ENCODE data around the gene UTRN. TPM values are rescaled to one million over a fixed set of nuclear protein-coding genes. Genes with fewer than 3 reads are reported as not detected.

Gene UTRN
- total and polyA plus RNA-seq, 10 of the 15 experiments (the other 5 are each of a cell fraction or from before 2014, with no cell fraction given) = 1.6 to 52.6 (median 25.5) TPM

GRCh38 chr6:144284478-144284782 is 705 bp upstream of the UTRN start:
- ATAC-seq (no peak), DNase-seq (ENCODE audit: low read depth, low spot score) (no peak), FAIRE-seq (peak; percentile 68)
- H3K27ac ChIP-seq (ENCODE audit: control insufficient read depth, insufficient read depth) = no peak overlapping the region
- no peaks in the 10 kb centered on the region for H4K20me1 ChIP-seq (ENCODE audit: control insufficient read depth, insufficient read depth)
- peak overlapping the region; percentile 20; the same call in 1 of the 2 replicates for H2AFZ ChIP-seq (ENCODE audit: control insufficient read depth, low read depth, low read length)
- ChIA-PET CTCF (no interaction called here), RAD21 (ENCODE audit: unreplicated experiment) (no interaction called here), POLR2A (no interaction called here), SMC1A (ENCODE audit: uncharacterized antibody, unreplicated experiment) (no interaction called here)
- under 1% methylated on average over 7 of the region's 7 CpGs for WGBS (ENCODE audit: insufficient coverage, insufficient replicate concordance, low lambda C conversion rate, missing lambda C conversion rate)
- intact Hi-C loops (cut with micrococcal nuclease; ENCODE audit: unreplicated experiment) = no loop called here
- H3K9me3 ChIP-seq (replicated peaks; ENCODE audit: control insufficient read depth, insufficient read depth, low read length) = no peaks in the 10 kb centered on the region
- no peak overlapping the region for H3K9ac ChIP-seq (ENCODE audit: control insufficient read depth, insufficient read depth, low read length)
- H3K79me2 ChIP-seq (ENCODE audit: control insufficient read depth, insufficient read depth, low read length) = no peaks in the 10 kb centered on the region
- H3K27me3 ChIP-seq (replicated peaks in 1 of 2; ENCODE audit: control insufficient read depth in 2 of 2, insufficient read depth in 2 of 2, low read length in 1 of 2) = peaks cover 8 to 9% of the 10 kb centered on the region in 2 experiments; a peak in 3 of 4 replicates
- H3K4me3 ChIP-seq = peak overlapping the region; percentile 91
- no peaks in the 10 kb centered on the region for H3K4me1 ChIP-seq (ENCODE audit: control insufficient read depth, insufficient read depth, low read length)
- H3K4me2 ChIP-seq (ENCODE audit: control insufficient read depth, insufficient read depth) = peak overlapping the region; percentile 81
- no TSS peak for BruUV-seq (replicated peaks)
- in situ Hi-C loops (cut with MboI) = no loop called here
- no peaks in the 10 kb centered on the region for H3K36me3 ChIP-seq (ENCODE audit: control insufficient read depth in 2 of 2, insufficient read depth in 2 of 2, low read length in 1 of 2)
- TF ChIP-seq, protein P1, sequence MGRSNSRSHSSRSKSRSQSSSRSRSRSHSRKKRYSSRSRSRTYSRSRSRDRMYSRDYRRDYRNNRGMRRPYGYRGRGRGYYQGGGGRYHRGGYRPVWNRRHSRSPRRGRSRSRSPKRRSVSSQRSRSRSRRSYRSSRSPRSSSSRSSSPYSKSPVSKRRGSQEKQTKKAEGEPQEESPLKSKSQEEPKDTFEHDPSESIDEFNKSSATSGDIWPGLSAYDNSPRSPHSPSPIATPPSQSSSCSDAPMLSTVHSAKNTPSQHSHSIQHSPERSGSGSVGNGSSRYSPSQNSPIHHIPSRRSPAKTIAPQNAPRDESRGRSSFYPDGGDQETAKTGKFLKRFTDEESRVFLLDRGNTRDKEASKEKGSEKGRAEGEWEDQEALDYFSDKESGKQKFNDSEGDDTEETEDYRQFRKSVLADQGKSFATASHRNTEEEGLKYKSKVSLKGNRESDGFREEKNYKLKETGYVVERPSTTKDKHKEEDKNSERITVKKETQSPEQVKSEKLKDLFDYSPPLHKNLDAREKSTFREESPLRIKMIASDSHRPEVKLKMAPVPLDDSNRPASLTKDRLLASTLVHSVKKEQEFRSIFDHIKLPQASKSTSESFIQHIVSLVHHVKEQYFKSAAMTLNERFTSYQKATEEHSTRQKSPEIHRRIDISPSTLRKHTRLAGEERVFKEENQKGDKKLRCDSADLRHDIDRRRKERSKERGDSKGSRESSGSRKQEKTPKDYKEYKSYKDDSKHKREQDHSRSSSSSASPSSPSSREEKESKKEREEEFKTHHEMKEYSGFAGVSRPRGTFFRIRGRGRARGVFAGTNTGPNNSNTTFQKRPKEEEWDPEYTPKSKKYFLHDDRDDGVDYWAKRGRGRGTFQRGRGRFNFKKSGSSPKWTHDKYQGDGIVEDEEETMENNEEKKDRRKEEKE (IDR thresholded peaks at IDR 0.05) = no peak
- TF ChIP-seq, protein P2, sequence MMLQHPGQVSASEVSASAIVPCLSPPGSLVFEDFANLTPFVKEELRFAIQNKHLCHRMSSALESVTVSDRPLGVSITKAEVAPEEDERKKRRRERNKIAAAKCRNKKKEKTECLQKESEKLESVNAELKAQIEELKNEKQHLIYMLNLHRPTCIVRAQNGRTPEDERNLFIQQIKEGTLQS (IDR thresholded peaks at IDR 0.05; ENCODE audit: borderline replicate concordance, extremely low read depth, low read depth, low read length) = no peak
- TF ChIP-seq NR2F1 (conservative IDR thresholded peaks at IDR 0.05) (no peak), NR2C1 (IDR thresholded peaks at IDR 0.05) (no peak), PRDM15 (CRISPR knock-in tag; IDR thresholded peaks at IDR 0.05) (no peak), BACH1 (IDR thresholded peaks at IDR 0.05; ENCODE audit: borderline replicate concordance) (no peak), ATF2 (IDR thresholded peaks at IDR 0.05; ENCODE audit: low read length) (no peak), PAX5 (IDR thresholded peaks at IDR 0.05; ENCODE audit: borderline replicate concordance, low read depth, low read length) (no peak), SMAD1 (IDR thresholded peaks at IDR 0.05; ENCODE audit: low read depth, partially characterized antibody) (no peak), PML (IDR thresholded peaks at IDR 0.05; ENCODE audit: low read length) (no peak), STAT1 (conservative IDR thresholded peaks at IDR 0.05) (no peak), RCOR1 (conservative IDR thresholded peaks at IDR 0.05; ENCODE audit: low read depth, low read length) (no peak), USF1 (IDR thresholded peaks at IDR 0.05; ENCODE audit: borderline replicate concordance, extremely low read length, insufficient read depth, low read depth, low read length) (no peak), SIX5 (IDR thresholded peaks at IDR 0.05; ENCODE audit: low read depth, low read length, severe bottlenecking) (no peak), CBX3 (IDR thresholded peaks at IDR 0.05; ENCODE audit: borderline replicate concordance, low read depth) (no peak)
- TF ChIP-seq, protein P3, sequence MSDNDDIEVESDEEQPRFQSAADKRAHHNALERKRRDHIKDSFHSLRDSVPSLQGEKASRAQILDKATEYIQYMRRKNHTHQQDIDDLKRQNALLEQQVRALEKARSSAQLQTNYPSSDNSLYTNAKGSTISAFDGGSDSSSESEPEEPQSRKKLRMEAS (IDR thresholded peaks at IDR 0.05; ENCODE audit: low read depth, low read length) = no peak

Data from GM12878 (cell line).